Measurements from ENCODE around the gene CIAPIN1. TPM values are rescaled to one million over a fixed set of nuclear protein-coding genes. Genes with fewer than 3 reads are reported as not detected.

CIAPIN1 gene
- total RNA-seq, 4 donors from 2014 or later, result 37.7 to 65.5 (median 46.2) TPM

DNA sequence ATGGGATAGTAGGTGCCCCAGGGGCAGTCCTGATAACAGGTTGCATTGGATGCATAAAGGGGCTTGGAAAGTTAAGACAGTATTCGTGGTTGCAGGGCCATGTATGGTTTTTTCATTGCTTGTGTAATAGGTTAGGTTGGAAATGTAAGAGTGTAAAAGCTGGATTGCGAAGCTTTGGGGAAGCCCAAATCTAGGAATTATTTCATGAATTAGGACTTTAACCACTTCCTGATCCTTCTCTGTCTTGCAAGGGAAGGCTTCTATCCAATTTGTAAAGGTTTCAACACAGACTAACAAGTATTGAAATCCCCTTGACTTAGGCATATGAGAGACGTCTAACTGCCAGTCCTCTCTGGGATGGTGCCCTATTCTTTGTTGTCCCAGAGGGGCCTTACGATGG, 50.4 kb downstream of the CIAPIN1 start:
- no peaks in the 10 kb centered on the region for H3K9me3 ChIP-seq
- no peaks in the 10 kb centered on the region for H3K4me1 ChIP-seq
- no peak overlapping the region for H3K27ac ChIP-seq
- DNase-seq, result no peak
- no peaks in the 10 kb centered on the region for H3K27me3 ChIP-seq
- H3K4me3 ChIP-seq, result no peak overlapping the region
- TF ChIP-seq, protein P1, sequence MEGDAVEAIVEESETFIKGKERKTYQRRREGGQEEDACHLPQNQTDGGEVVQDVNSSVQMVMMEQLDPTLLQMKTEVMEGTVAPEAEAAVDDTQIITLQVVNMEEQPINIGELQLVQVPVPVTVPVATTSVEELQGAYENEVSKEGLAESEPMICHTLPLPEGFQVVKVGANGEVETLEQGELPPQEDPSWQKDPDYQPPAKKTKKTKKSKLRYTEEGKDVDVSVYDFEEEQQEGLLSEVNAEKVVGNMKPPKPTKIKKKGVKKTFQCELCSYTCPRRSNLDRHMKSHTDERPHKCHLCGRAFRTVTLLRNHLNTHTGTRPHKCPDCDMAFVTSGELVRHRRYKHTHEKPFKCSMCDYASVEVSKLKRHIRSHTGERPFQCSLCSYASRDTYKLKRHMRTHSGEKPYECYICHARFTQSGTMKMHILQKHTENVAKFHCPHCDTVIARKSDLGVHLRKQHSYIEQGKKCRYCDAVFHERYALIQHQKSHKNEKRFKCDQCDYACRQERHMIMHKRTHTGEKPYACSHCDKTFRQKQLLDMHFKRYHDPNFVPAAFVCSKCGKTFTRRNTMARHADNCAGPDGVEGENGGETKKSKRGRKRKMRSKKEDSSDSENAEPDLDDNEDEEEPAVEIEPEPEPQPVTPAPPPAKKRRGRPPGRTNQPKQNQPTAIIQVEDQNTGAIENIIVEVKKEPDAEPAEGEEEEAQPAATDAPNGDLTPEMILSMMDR (IDR thresholded peaks at IDR 0.05), result no peak
- TF ChIP-seq POLR2A (IDR thresholded peaks at IDR 0.05), result no peak
- no peaks in the 10 kb centered on the region for H3K36me3 ChIP-seq

DNA sequence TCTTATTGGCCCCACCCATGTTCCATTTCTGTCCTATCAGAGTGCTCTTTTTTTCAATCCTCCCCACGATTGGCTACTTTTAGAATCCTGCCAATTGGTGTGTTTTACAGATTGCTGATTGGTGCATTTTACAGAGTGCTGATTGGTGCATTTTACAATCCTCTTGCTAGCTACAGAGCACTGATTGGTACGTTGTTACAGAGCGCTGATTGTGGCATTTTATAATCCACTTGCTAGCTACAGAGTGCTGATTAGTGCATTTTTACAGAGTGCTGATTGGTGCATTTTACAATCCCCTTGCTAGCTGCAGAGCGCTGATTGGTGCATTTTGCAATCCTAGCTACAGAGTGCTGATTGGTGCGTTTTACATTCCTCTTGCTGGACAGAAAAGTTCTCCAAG, 52.2 kb downstream of the CIAPIN1 start:
- no peak for DNase-seq
- no peaks in the 10 kb centered on the region for H3K27me3 ChIP-seq
- no peaks in the 10 kb centered on the region for H3K36me3 ChIP-seq
- H3K4me1 ChIP-seq, result no peaks in the 10 kb centered on the region
- TF ChIP-seq, protein P1 (IDR thresholded peaks at IDR 0.05), result no peak
- TF ChIP-seq POLR2A (IDR thresholded peaks at IDR 0.05), result no peak
- no peaks in the 10 kb centered on the region for H3K9me3 ChIP-seq
- H3K4me3 ChIP-seq, result no peak overlapping the region
- H3K27ac ChIP-seq, result no peak overlapping the region

DNA sequence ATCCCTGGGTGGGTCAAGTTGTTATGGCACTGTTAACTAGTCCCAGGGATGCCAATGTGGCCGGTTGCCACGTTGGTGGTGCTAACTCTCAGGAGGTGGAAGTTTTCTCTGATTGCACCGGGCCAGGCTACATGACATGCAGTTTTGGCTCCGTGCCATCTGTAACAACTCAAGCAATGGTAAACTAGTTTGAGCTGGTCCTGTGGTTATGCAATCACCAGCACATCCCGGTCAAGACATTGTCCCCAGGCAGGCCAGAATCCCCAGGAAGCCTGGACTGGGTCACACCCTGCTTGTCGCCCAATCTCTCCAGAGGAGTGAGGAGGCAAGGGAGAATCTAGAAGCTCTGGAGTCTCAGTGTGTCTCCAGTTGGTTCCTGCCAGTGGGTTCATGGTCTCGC, 52.7 kb downstream of the CIAPIN1 start:
- Histone ChIP-seq H3K4me1 (no peaks in the 10 kb centered on the region), H3K36me3 (no peaks in the 10 kb centered on the region), H3K9me3 (no peaks in the 10 kb centered on the region), H3K27ac (no peak overlapping the region), H3K27me3 (no peaks in the 10 kb centered on the region), H3K4me3 (no peak overlapping the region)
- no peak for TF ChIP-seq POLR2A (IDR thresholded peaks at IDR 0.05)
- TF ChIP-seq, protein P1 (IDR thresholded peaks at IDR 0.05), result no peak
- DNase-seq, result no peak

DNA sequence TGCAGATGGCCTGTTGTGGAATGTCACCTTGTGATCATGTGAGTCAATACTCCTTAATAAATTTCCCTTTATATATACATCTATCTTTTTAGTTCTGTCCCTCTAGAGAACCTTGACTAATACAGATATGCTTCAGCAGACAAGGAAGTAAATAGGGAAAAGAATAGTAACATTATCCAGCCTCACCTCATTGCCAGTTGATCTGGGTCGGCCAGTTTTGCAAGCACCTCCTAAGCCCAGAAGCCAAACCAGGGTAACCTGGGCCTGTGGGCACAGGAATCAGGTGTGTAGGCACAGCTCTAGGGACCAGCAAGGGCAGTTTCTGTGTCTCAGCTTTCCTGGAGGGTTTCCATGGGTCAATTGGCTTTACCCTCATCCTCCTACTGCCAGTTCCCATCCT, 54.5 kb downstream of the CIAPIN1 start:
- Histone ChIP-seq H3K4me3 (no peak overlapping the region), H3K4me1 (no peaks in the 10 kb centered on the region), H3K36me3 (no peaks in the 10 kb centered on the region), H3K27ac (no peak overlapping the region), H3K27me3 (no peaks in the 10 kb centered on the region), H3K9me3 (no peaks in the 10 kb centered on the region)
- DNase-seq, result no peak
- no peak for TF ChIP-seq POLR2A (IDR thresholded peaks at IDR 0.05)
- TF ChIP-seq, protein P1 (IDR thresholded peaks at IDR 0.05), result no peak

DNA sequence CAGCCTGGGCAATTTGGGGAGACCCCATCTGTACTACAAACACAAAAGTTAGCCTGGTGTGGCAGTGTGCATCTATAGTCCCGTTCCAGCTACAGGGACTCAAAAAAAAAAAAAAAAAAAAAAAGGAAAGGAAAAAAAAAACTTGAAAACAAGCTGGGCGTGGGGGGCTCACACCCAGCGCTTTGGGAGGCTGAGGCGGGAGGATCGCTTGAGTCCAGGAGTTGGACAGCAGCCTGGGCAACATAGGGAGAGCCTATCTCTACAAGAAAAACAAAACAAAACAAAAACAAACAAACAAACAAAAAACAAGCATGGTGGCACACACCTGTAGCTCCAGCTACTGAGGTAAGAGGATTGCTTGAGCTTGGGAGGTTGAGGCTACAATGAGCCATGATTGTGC, 55.5 kb downstream of the CIAPIN1 start:
- Histone ChIP-seq H3K27me3 (no peaks in the 10 kb centered on the region), H3K4me1 (no peaks in the 10 kb centered on the region), H3K9me3 (no peaks in the 10 kb centered on the region), H3K36me3 (no peaks in the 10 kb centered on the region), H3K4me3 (no peak overlapping the region), H3K27ac (no peak overlapping the region)
- no peak for DNase-seq
- TF ChIP-seq, protein P1 (IDR thresholded peaks at IDR 0.05), result no peak
- no peak for TF ChIP-seq POLR2A (IDR thresholded peaks at IDR 0.05)

DNA sequence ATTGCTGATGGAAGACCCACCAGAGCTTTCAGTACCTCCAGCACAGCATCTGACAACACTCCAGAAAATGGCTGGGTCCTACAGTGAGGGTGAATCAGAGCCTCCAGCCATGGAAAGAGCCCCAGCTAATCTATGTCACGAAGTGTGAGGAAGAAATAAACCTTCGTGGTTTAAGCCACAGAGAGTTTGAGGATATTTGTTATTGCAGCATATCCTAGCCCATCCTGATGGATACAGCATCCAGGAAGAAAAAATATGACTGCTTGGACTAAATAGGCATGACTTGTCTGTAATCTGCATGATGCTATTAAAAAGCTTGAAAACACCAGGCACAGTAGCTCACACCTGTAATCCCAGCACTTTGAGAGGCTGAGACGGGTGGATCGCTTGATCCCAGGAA, 55.9 kb downstream of the CIAPIN1 start:
- Histone ChIP-seq H3K27me3 (no peaks in the 10 kb centered on the region), H3K9me3 (no peaks in the 10 kb centered on the region), H3K4me1 (no peaks in the 10 kb centered on the region), H3K4me3 (no peak overlapping the region), H3K27ac (no peak overlapping the region), H3K36me3 (no peaks in the 10 kb centered on the region)
- no peak for TF ChIP-seq POLR2A (IDR thresholded peaks at IDR 0.05)
- TF ChIP-seq, protein P1 (IDR thresholded peaks at IDR 0.05), result no peak
- DNase-seq, result no peak
